Heart left ventricle (tissue), 16 donors: ENCODE measurements around the gene GPRIN1. TPM values are rescaled to one million over a fixed set of nuclear protein-coding genes. Genes with fewer than 3 reads are reported as not detected.

Experiments
- ATAC-seq, 4 donors: fragments of 200-7000 bp; cut with Tn5 transposase; one replicate each; pipeline ENCODE4 v1.9.1; 2020 to 2022; ENCODE audit warnings: moderate library complexity in 4 of 4, mild to moderate bottlenecking in 3 of 4, moderate number of reproducible peaks in 1 of 4
- DNase-seq, 5 donors: peaks; one replicate each; pipeline ENCODE4 v3.0.0-alpha.2; 2020
- H3K27ac ChIP-seq, 12 donors: fragments of 200-600 bp; sonication (generic) in 4 of 12; one replicate each; pipeline versions ENCODE4 v1.5.0 to v1.8.0; 2016 to 2022; ENCODE audit warnings: mild to moderate bottlenecking in 2 of 12
- H3K27me3 ChIP-seq, 9 donors: fragments of 200-600 bp; sonication (generic) in 2 of 9; one replicate each; pipeline versions ENCODE4 v1.5.1 to v1.8.0; 2016 to 2022; ENCODE audit warnings: mild to moderate bottlenecking in 3 of 9
- H3K36me3 ChIP-seq, 9 donors: fragments of 200-600 bp; sonication (generic) in 2 of 9; one replicate each; pipeline versions ENCODE4 v1.5.0 to v1.8.0; 2018 to 2022; ENCODE audit warnings: mild to moderate bottlenecking in 2 of 9
- H3K4me1 ChIP-seq, 12 donors: fragments of 200-600 bp; sonication (generic) in 4 of 12; one replicate each; pipeline versions ENCODE4 v1.5.0 to v1.8.0; 2016 to 2022; ENCODE audit warnings: mild to moderate bottlenecking in 3 of 12
- H3K4me3 ChIP-seq, 12 donors: fragments of 200-600 bp; sonication (generic) in 4 of 12; one replicate each; pipeline versions ENCODE4 v1.5.0 to v1.8.0; 2017 to 2022; ENCODE audit warnings: mild to moderate bottlenecking in 9 of 12, moderate library complexity in 4 of 12
- H3K9me3 ChIP-seq, 12 donors: fragments of 200-600 bp; sonication (generic) in 4 of 12; one replicate each; pipeline versions ENCODE4 v1.5.0 to v1.8.0; 2016 to 2022; ENCODE audit warnings: mild to moderate bottlenecking in 1 of 12
- CTCF ChIP-seq, 12 donors: fragments of 200-600 bp; sonication (generic) in 4 of 12; IDR thresholded peaks; one replicate each; pipeline versions ENCODE4 v1.5.0 to v1.8.0; 2018 to 2022; ENCODE audit warnings: antibody characterized with exemption in 12 of 12, mild to moderate bottlenecking in 5 of 12
- POLR2A ChIP-seq, 2 donors: fragments of 450-650 bp; IDR thresholded peaks; one replicate each; pipeline ENCODE4 v1.6.1; 2017; ENCODE audit warnings: antibody characterized with exemption in 2 of 2, mild to moderate bottlenecking in 2 of 2, moderate library complexity in 2 of 2
- WGBS, 4 donors: extraction: QIAGEN DNeasy Blood & Tissue Kit in 2 of 4; methylation state at CpG; one replicate each; pipeline versions ENCODE4 v1.1.5 to v1.1.7; 2013 to 2018; 5-methylcytosine and 5-hydroxymethylcytosine counted together
- intact Hi-C, 10 donors: fragments of 100-400 bp; cut with DNase I; formaldehyde crosslinking; loops; one replicate each; pipeline versions ENCODE4 v1.11.1 to v1.14.2; 2022
- polyA plus RNA-seq, 2 donors: library from polyadenylated mRNA; stranded (reverse); fragments of 200-250 nt; gene quantifications; one replicate each; pipeline ENCODE4 v1.2.3, GENCODE V29; 2013
- total RNA-seq, 9 donors: library from RNA; depleted of rRNA in 2 of 9; stranded (reverse); fragments of >200 nt in 2 of 9; fragmentation: NEBNext Ultra II Directional in 3 of 9; extraction: Animal tissue kit (Norgen Biotek cat#: 25700) in 3 of 9; gene quantifications; one replicate each; pipeline versions ENCODE4 v1.1.0 to v1.2.4, GENCODE V29; 2016 to 2023
- donor health status: ischemic (EF 13 %, LVEDD 7.1; RV severe dilation, severe dysfunction).
- donor health status: healthy with polysubstance abuse.
- donor health status: DM: no; HTN: yes; CAD: no.
- donor health status: DM: no; HTN: no; CAD: no.
- donor health status: ischemic (EF 25% LVEDD 6.9; RV normal size, moderate dysfunction).
- donor health status: ischemic (EF 25% LVEDD 5.7; RV mildly dilated, moderate dysfunction).
- donor health status: healthy.
- donor health status: DM: yes; HTN: yes; CAD: no.
- donor health status: ischemic (EF 35%, LVEDD 5.7; RV mildly dilated, moderate dysfunction).
- donor health status: nonischemic (EF 11% LVEDD 7.7; RV severe dilation, severe dysfunction).
- donor health status: DM: yes; HTN: yes; CAD: no.
- donor health status: PGD.
- donor health status: ischemic (EF 29% LVEDD 5.4; RV normal size, mild dysfunction).
- donor health status: nonischemic (EF 23%, LVEDD 6.1; RV moderate dilation, normal function).

Gene GPRIN1
- total and polyA plus RNA-seq, 11 donors, result 0.15 to 1.9 (median 0.36) TPM

- DNase-seq, result no peak
- TF ChIP-seq POLR2A (IDR thresholded peaks at IDR 0.05), result no peak
- TF ChIP-seq CTCF (IDR thresholded peaks at IDR 0.05), result no peak
- no peak overlapping the region for H3K27ac ChIP-seq
- 81 to 88% (median 86%) methylated on average over 12 to 17 of the region's 17 CpGs for WGBS, 4 donors
- H3K4me1 ChIP-seq, result no peaks in the 10 kb centered on the region
- intact Hi-C loops, result no loop called here
- H3K4me3 ChIP-seq, result no peak overlapping the region
- no peaks in the 10 kb centered on the region for H3K36me3 ChIP-seq
- peaks cover 0 to 12% (median 3%) of the 10 kb centered on the region in 12 donors for H3K9me3 ChIP-seq
- ATAC-seq, result no peak
- H3K27me3 ChIP-seq, result no peaks in the 10 kb centered on the region
Measured at GRCh38 chr5:176590035-176590717, 19.8 kb downstream of the GPRIN1 start.

GRCh38 chr5:176589039-176589769 lies 20.8 kb downstream of the GPRIN1 start:
- Histone ChIP-seq H3K36me3 (no peaks in the 10 kb centered on the region), H3K4me3 (no peak overlapping the region), H3K27ac (no peak overlapping the region), H3K9me3 (peaks cover 0 to 21% (median 9%) of the 10 kb centered on the region in 12 donors), H3K4me1 (no peaks in the 10 kb centered on the region), H3K27me3 (no peaks in the 10 kb centered on the region)
- no peak for ATAC-seq
- TF ChIP-seq CTCF (IDR thresholded peaks at IDR 0.05) (no peak), POLR2A (IDR thresholded peaks at IDR 0.05) (no peak)
- DNase-seq, result no peak
- 82 to 90% (median 88%) methylated on average over 23 to 31 of the region's 31 CpGs for WGBS, 4 donors
- intact Hi-C loops, result no loop called here

GRCh38 chr5:176588297-176588696 lies 21.7 kb downstream of the GPRIN1 start:
- ATAC-seq, result no peak
- H3K4me3 ChIP-seq, result no peak overlapping the region
- no peaks in the 10 kb centered on the region for H3K36me3 ChIP-seq
- intact Hi-C loops, result no loop called here
- H3K9me3 ChIP-seq, result peaks cover 0 to 21% (median 9%) of the 10 kb centered on the region in 12 donors
- no peak for DNase-seq
- no peak overlapping the region for H3K27ac ChIP-seq
- TF ChIP-seq POLR2A (IDR thresholded peaks at IDR 0.05), result no peak
- no peak for TF ChIP-seq CTCF (IDR thresholded peaks at IDR 0.05)
- no peaks in the 10 kb centered on the region for H3K27me3 ChIP-seq
- no peaks in the 10 kb centered on the region for H3K4me1 ChIP-seq

GRCh38 chr5:176587398-176587797 lies 22.6 kb downstream of the GPRIN1 start:
- 87 to 88% (median 88%) methylated on average over 7 of the region's 7 CpGs for WGBS, 4 donors
- no peak overlapping the region for H3K27ac ChIP-seq
- no peak overlapping the region for H3K4me3 ChIP-seq
- H3K36me3 ChIP-seq, result no peaks in the 10 kb centered on the region
- H3K9me3 ChIP-seq, result peaks cover 0 to 21% (median 9%) of the 10 kb centered on the region in 12 donors
- intact Hi-C loops, result no loop called here
- DNase-seq (no peak), ATAC-seq (no peak)
- no peaks in the 10 kb centered on the region for H3K27me3 ChIP-seq
- H3K4me1 ChIP-seq, result no peaks in the 10 kb centered on the region
- TF ChIP-seq CTCF (IDR thresholded peaks at IDR 0.05) (no peak), POLR2A (IDR thresholded peaks at IDR 0.05) (no peak)
